K562 (cell line): ENCODE measurements around the gene PTH2. TPM values are rescaled to one million over a fixed set of nuclear protein-coding genes. Genes with fewer than 3 reads are reported as not detected.

Source experiments
- CBX1 ChIP-seq: sonication (generic); IDR thresholded peaks from 2 replicates; pipeline ENCODE4 v1.6.1; 2016; ENCODE audit warnings: antibody characterized with exemption, low read depth, mild to moderate bottlenecking
- CGGBP1 ChIP-seq: fragments of 250-450 bp; sonication (Bioruptor Pico); IDR thresholded peaks from 2 replicates; pipeline ENCODE4 v1.9.0; 2021; ENCODE audit warnings: mild to moderate bottlenecking
- EHMT2 ChIP-seq: fragments of 450-650 bp; IDR thresholded peaks from 2 replicates; pipeline ENCODE4 v1.6.1; 2018; ENCODE audit warnings: antibody characterized with exemption
- L3MBTL2 ChIP-seq: fragments of 450-650 bp; IDR thresholded peaks from 2 replicates; pipeline ENCODE4 v1.6.1; 2016; ENCODE audit warnings: mild to moderate bottlenecking, moderate library complexity
- MAZ ChIP-seq, 2 experiments: fragments of 450-650 bp in 1 of 2; sonication (generic) in 1 of 2; formaldehyde crosslinking; IDR thresholded peaks in 1 of 2; conservative IDR thresholded peaks in 1 of 2; 2 replicates each; pipeline versions ENCODE4 v1.4.0 to v1.5.0; 2020; ENCODE audit warnings: mild to moderate bottlenecking in 1 of 2, missing genetic modification reagents in 1 of 2
- NR4A1 ChIP-seq, 2 experiments: fragments of 250-450 bp in 1 of 2; fragments of 450-650 bp in 1 of 2; sonication (Bioruptor Pico) in 1 of 2; IDR thresholded peaks; 2 replicates each; pipeline versions ENCODE4 v1.4.0 to v1.6.1; 2016 to 2020; ENCODE audit warnings: mild to moderate bottlenecking in 2 of 2, missing compliant biosample characterization in 1 of 2, missing genetic modification characterization in 1 of 2, moderate library complexity in 1 of 2
- THAP7 ChIP-seq: fragments of 250-450 bp; sonication (Bioruptor Pico); IDR thresholded peaks from 2 replicates; pipeline ENCODE4 v1.5.0; 2021
- XRCC5 ChIP-seq: fragments of 200-400 bp; formaldehyde crosslinking; IDR thresholded peaks from 2 replicates; pipeline ENCODE4 v1.6.1; 2017; ENCODE audit warnings: low read depth, mild to moderate bottlenecking, low read length
- YY1 ChIP-seq, 3 experiments: IDR thresholded peaks; 2 replicates each; pipeline ENCODE4 v1.6.1; 2011; ENCODE audit warnings: low read length in 2 of 3, mild to moderate bottlenecking in 2 of 3, moderate library complexity in 2 of 3, borderline replicate concordance in 1 of 3, control low read depth in 1 of 3, low read depth in 1 of 3; ENCODE audit not compliant: insufficient read depth in 3 of 3, insufficient replicate concordance in 2 of 3, control insufficient read depth in 1 of 3, insufficient read length in 1 of 3; ENCODE audit errors: extremely low read depth in 1 of 3
- ZBTB33 ChIP-seq: sonication (generic); formaldehyde crosslinking; IDR thresholded peaks from 2 replicates; pipeline ENCODE4 v1.8.1; 2023; ENCODE audit warnings: mild to moderate bottlenecking, missing genetic modification reagents
- ZFP91 ChIP-seq: sonication (generic); formaldehyde crosslinking; IDR thresholded peaks from 2 replicates; pipeline ENCODE4 v1.8.0; 2022; ENCODE audit warnings: mild to moderate bottlenecking, missing genetic modification reagents
- ZNF407 ChIP-seq: fragments of 450-650 bp; IDR thresholded peaks from 2 replicates; pipeline ENCODE4 v1.6.1; 2016; ENCODE audit warnings: low read depth
- polyA plus RNA-seq, 8 experiments: library from polyadenylated mRNA; depleted of rRNA in 4 of 8; stranded (reverse) in 5 of 8; unstranded in 3 of 8; fragments of >200 nt; fragmentation: Nextera tagmentation in 2 of 8; fragmentation: Illumina TruSeq in 1 of 8; extraction: Ambion mirVana in 2 of 8; extraction: Trizol in 1 of 8; gene quantifications; 2 replicates each; pipeline versions ENCODE4 v1.2.1 to v1.2.3, GENCODE V29; 2011 to 2014; ENCODE audit warnings: inconsistent platforms in 1 of 8, missing spikeins in 1 of 8
- total RNA-seq, 7 experiments: library from RNA; depleted of rRNA in 6 of 7; stranded (reverse); fragments of >200 nt in 6 of 7; fragmentation: Illumina TruSeq in 2 of 7; extraction: Trizol in 2 of 7; gene quantifications; 2 replicates each; pipeline versions ENCODE4 v1.2.1 to v1.2.3, GENCODE V29; 2011 to 2021; ENCODE audit warnings: low replicate concordance in 1 of 7

The PTH2 gene
- total and polyA plus RNA-seq, 9 of the 15 experiments (the other 6 are each of a cell fraction or from before 2014, with no cell fraction given) = 1.3 TPM; not detected in 8

GRCh38 chr19:49422407-49423070, 702 bp downstream of the PTH2 start (continued):
- TF ChIP-seq NR4A1 (CRISPR knock-in tag; IDR thresholded peaks at IDR 0.05) = 0 out of 2 replicates have a peak, but pooled peaks have one; percentile 62
- peak; percentile 69; the same call in 1 of the 2 replicates for TF ChIP-seq NR4A1 (tag; IDR thresholded peaks at IDR 0.05)
- peak; percentile 40 to 64; a peak in 3 of 4 replicates for TF ChIP-seq MAZ (CRISPR knock-in tag; conservative IDR thresholded peaks at IDR 0.05 in 1 of 2, IDR thresholded peaks at IDR 0.05 in 1 of 2)
- peak; percentile 75 for TF ChIP-seq ZBTB33
- TF ChIP-seq ZNF407 = 0 out of 2 replicates have a peak, but pooled peaks have one; percentile 28
- TF ChIP-seq YY1 (IDR thresholded peaks at IDR 0.05; ENCODE audit: borderline replicate concordance in 1 of 3, control insufficient read depth in 1 of 3, extremely low read depth in 1 of 3, insufficient read depth in 3 of 3, insufficient read length in 1 of 3, insufficient replicate concordance in 2 of 3, low read depth in 1 of 3, low read length in 2 of 3) = peak in 2 of 3 experiments; percentile 37 to 55
- TF ChIP-seq ZFP91 = 0 out of 2 replicates have a peak, but pooled peaks have one; percentile 38
- TF ChIP-seq CBX1 = peak; percentile 56
- TF ChIP-seq THAP7 = no peak
- TF ChIP-seq EHMT2 = peak; percentile 48; the same call in 1 of the 2 replicates
- TF ChIP-seq CGGBP1 (CRISPR knock-in tag) = no peak
- peak; percentile 46; the same call in 1 of the 2 replicates for TF ChIP-seq XRCC5
- peak; percentile 100 for TF ChIP-seq L3MBTL2
